Mesothelial cell of epicardium (in vitro differentiated cells): Measurements from ENCODE around the gene GRAMD1B. TPM values are rescaled to one million over a fixed set of nuclear protein-coding genes. Genes with fewer than 3 reads are reported as not detected.

Experiments
- DNase-seq, 2 experiments: peaks; one replicate each; pipeline ENCODE4 v3.0.0; 2021; ENCODE audit warnings: low spot score in 2 of 2; ENCODE audit not compliant: unreplicated experiment in 2 of 2
- H3K27ac Mint-ChIP-seq: 2 replicates; pipeline ENCODE4 v1.8.0; 2021; ENCODE audit warnings: mixed read lengths
- H3K27me3 Mint-ChIP-seq: 2 replicates; pipeline ENCODE4 v1.8.0; 2021; ENCODE audit warnings: low read depth, mixed read lengths
- H3K36me3 Mint-ChIP-seq: 2 replicates; pipeline ENCODE4 v1.8.0; 2021; ENCODE audit warnings: mixed read lengths
- H3K4me1 Mint-ChIP-seq: 2 replicates; pipeline ENCODE4 v1.8.0; 2021; ENCODE audit warnings: mixed read lengths
- H3K4me3 Mint-ChIP-seq: 2 replicates; pipeline ENCODE4 v1.8.0; 2021; ENCODE audit warnings: mild to moderate bottlenecking, moderate library complexity, mixed read lengths
- H3K9me3 Mint-ChIP-seq: 2 replicates; pipeline ENCODE4 v1.8.0; 2021; ENCODE audit warnings: mixed read lengths
- total RNA-seq: library from RNA; stranded (reverse); gene quantifications from 3 replicates; pipeline ENCODE4 v1.2.1, GENCODE V29; 2021
- TF ChIP-seq, protein P1 (sequence below): fragments of 200-600 bp; sonication (generic); IDR thresholded peaks from one replicate; pipeline ENCODE4 v1.5.0; 2021; ENCODE audit warnings: antibody characterized with exemption; ENCODE audit not compliant: unreplicated experiment

Gene GRAMD1B
- total RNA-seq, 1 donor from 2014 or later: 8.4 TPM

DNA sequence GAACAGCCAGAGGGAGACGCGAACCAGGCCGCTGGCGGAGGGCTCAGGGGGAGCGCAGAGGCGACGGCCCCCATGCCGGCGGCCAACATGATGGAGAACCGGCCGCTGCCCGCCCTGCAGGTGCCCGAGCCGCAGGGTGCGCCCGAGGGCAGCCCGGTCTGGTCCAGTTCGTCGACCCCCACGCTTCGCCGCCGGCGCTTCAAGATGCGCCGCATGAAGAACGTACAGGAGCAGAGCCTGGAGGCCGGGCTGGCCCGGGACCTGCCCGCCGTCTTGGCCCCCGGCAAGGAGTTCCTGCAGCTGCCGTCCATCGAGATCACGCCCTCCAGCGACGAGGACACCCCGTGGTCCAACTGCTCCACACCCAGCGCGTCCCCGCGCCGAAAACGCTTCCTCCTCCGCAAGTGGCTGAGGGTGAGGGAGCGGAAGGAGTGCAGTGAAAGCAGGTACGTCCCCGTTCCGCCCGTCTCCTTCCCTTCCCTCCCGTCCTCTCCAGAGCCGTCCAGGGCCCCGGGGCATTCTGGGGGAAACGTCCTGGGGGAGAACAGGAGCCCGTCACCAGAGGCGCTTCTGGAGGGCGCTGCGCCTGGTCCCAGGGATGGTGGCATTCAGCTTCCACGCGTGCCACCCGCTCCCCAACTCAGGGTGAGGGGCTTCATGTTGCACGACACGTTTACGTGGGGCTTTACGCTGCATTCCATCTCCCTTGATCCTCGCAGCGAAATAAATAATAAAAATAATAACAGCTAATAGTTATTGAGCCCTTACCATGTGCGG lies 840 bp downstream of the GRAMD1B start:
- H3K36me3 Mint-ChIP-seq: no peaks in the 10 kb centered on the region
- peak in 1 of 2 experiments; percentile 44 for DNase-seq
- H3K27me3 Mint-ChIP-seq: peaks cover 34% of the 10 kb centered on the region
- H3K4me1 Mint-ChIP-seq: peaks cover 8% of the 10 kb centered on the region
- no peaks in the 10 kb centered on the region for H3K9me3 Mint-ChIP-seq
- peak overlapping the region; percentile 85 for H3K4me3 Mint-ChIP-seq
- TF ChIP-seq, protein P1, sequence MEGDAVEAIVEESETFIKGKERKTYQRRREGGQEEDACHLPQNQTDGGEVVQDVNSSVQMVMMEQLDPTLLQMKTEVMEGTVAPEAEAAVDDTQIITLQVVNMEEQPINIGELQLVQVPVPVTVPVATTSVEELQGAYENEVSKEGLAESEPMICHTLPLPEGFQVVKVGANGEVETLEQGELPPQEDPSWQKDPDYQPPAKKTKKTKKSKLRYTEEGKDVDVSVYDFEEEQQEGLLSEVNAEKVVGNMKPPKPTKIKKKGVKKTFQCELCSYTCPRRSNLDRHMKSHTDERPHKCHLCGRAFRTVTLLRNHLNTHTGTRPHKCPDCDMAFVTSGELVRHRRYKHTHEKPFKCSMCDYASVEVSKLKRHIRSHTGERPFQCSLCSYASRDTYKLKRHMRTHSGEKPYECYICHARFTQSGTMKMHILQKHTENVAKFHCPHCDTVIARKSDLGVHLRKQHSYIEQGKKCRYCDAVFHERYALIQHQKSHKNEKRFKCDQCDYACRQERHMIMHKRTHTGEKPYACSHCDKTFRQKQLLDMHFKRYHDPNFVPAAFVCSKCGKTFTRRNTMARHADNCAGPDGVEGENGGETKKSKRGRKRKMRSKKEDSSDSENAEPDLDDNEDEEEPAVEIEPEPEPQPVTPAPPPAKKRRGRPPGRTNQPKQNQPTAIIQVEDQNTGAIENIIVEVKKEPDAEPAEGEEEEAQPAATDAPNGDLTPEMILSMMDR: no peak
- no peak overlapping the region for H3K27ac Mint-ChIP-seq

DNA sequence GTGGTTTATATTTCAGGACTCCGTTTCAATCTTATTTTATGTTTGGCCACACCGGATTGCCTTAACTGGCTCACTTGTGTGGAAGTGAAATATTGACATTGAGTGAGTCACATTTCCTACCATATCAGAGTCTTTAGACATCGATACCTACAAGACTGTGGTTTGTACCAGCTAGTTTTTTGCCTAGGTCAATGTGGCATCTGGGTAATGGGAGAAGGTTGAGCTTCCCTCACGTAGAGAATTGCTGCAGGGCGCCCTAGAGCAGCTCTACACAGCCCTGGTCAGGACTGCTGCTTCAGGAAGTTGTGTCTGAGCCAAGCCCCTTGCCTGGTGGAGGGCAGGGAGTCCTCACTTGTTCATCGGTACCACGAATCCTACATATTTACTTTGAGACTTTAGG lies 1.6 kb downstream of the GRAMD1B start:
- H3K36me3 Mint-ChIP-seq: no peaks in the 10 kb centered on the region
- TF ChIP-seq, protein P1: no peak
- H3K9me3 Mint-ChIP-seq: no peaks in the 10 kb centered on the region
- peak overlapping the region; percentile 85 for H3K4me3 Mint-ChIP-seq
- peaks cover 8% of the 10 kb centered on the region for H3K4me1 Mint-ChIP-seq
- no peak for DNase-seq
- H3K27me3 Mint-ChIP-seq: peaks cover 28% of the 10 kb centered on the region
- H3K27ac Mint-ChIP-seq: no peak overlapping the region

GRCh38 chr11:123434262-123434661 lies 4.2 kb downstream of the GRAMD1B start:
- no peaks in the 10 kb centered on the region for H3K9me3 Mint-ChIP-seq
- peaks cover 15% of the 10 kb centered on the region for H3K4me1 Mint-ChIP-seq
- no peaks in the 10 kb centered on the region for H3K36me3 Mint-ChIP-seq
- no peak overlapping the region for H3K27ac Mint-ChIP-seq
- H3K27me3 Mint-ChIP-seq: peaks cover 25% of the 10 kb centered on the region
- no peak overlapping the region for H3K4me3 Mint-ChIP-seq
- DNase-seq: no peak
- TF ChIP-seq, protein P1: no peak

GRCh38 chr11:123434911-123435310 lies 4.8 kb downstream of the GRAMD1B start:
- H3K36me3 Mint-ChIP-seq: no peaks in the 10 kb centered on the region
- H3K27me3 Mint-ChIP-seq: peaks cover 25% of the 10 kb centered on the region
- no peak overlapping the region for H3K4me3 Mint-ChIP-seq
- DNase-seq: no peak
- TF ChIP-seq, protein P1: no peak
- peaks cover 10% of the 10 kb centered on the region for H3K4me1 Mint-ChIP-seq
- H3K9me3 Mint-ChIP-seq: no peaks in the 10 kb centered on the region
- H3K27ac Mint-ChIP-seq: no peak overlapping the region

DNA sequence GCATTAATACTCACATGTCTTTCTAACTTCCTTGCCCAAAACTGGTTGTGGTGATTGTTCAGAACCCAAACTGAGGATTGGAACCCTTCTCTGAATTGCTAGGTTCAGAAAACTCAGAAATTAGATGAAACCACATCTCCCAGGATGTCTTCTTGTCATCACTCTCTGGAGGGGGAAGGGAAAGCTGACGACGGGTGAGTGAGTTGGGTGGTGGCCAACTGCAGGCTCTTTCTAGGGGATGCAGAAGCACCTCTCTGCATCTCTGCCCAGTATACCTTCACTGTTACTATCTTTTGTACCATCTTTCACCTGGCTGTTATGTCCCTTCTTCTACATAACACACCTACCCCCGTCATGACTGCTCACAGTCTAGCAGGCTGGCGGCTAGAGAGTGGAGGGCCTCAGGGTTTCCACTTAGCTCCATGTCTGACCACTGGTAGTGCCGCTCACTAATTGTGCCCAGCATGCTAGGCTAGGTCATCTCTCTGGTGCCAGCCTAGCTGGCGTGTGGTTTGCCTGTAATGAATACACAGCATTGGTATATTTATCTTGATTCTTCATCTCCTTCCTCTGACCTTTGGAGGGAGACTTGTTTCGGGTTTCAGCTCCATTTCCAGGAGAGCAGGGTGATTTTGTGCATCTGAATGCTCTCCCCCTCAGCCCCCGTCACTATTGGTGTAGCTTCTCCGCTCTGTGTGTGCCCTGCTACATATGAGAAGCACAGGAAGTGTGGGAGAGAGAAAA lies 7.3 kb downstream of the GRAMD1B start:
- Mint-ChIP-seq H3K27ac (no peak overlapping the region), H3K9me3 (no peaks in the 10 kb centered on the region), H3K4me3 (no peak overlapping the region), H3K4me1 (peaks cover 7% of the 10 kb centered on the region), H3K27me3 (peaks cover 12% of the 10 kb centered on the region), H3K36me3 (no peaks in the 10 kb centered on the region)
- TF ChIP-seq, protein P1: no peak
- DNase-seq: no peak
